Heart left ventricle (tissue), 16 donors: ENCODE data around the gene PSMC5. TPM values are rescaled to one million over a fixed set of nuclear protein-coding genes. Genes with fewer than 3 reads are reported as not detected.
"Not testable (repeated sequence)": the region's sequence is repeated elsewhere in the genome, so short reads cannot be mapped to it uniquely, and the experiment has no call there.

ENCODE experiments used
- ATAC-seq, 4 donors: fragments of 200-7000 bp; cut with Tn5 transposase; one replicate each; pipeline ENCODE4 v1.9.1; 2020 to 2022; ENCODE audit warnings: moderate library complexity in 4 of 4, mild to moderate bottlenecking in 3 of 4, moderate number of reproducible peaks in 1 of 4
- DNase-seq, 5 donors: peaks; one replicate each; pipeline ENCODE4 v3.0.0-alpha.2; 2020
- H3K27ac ChIP-seq, 12 donors: fragments of 200-600 bp; sonication (generic) in 4 of 12; one replicate each; pipeline versions ENCODE4 v1.5.0 to v1.8.0; 2016 to 2022; ENCODE audit warnings: mild to moderate bottlenecking in 2 of 12
- H3K27me3 ChIP-seq, 9 donors: fragments of 200-600 bp; sonication (generic) in 2 of 9; one replicate each; pipeline versions ENCODE4 v1.5.1 to v1.8.0; 2016 to 2022; ENCODE audit warnings: mild to moderate bottlenecking in 3 of 9
- H3K36me3 ChIP-seq, 9 donors: fragments of 200-600 bp; sonication (generic) in 2 of 9; one replicate each; pipeline versions ENCODE4 v1.5.0 to v1.8.0; 2018 to 2022; ENCODE audit warnings: mild to moderate bottlenecking in 2 of 9
- H3K4me1 ChIP-seq, 12 donors: fragments of 200-600 bp; sonication (generic) in 4 of 12; one replicate each; pipeline versions ENCODE4 v1.5.0 to v1.8.0; 2016 to 2022; ENCODE audit warnings: mild to moderate bottlenecking in 3 of 12
- H3K4me3 ChIP-seq, 12 donors: fragments of 200-600 bp; sonication (generic) in 4 of 12; one replicate each; pipeline versions ENCODE4 v1.5.0 to v1.8.0; 2017 to 2022; ENCODE audit warnings: mild to moderate bottlenecking in 9 of 12, moderate library complexity in 4 of 12
- H3K9me3 ChIP-seq, 12 donors: fragments of 200-600 bp; sonication (generic) in 4 of 12; one replicate each; pipeline versions ENCODE4 v1.5.0 to v1.8.0; 2016 to 2022; ENCODE audit warnings: mild to moderate bottlenecking in 1 of 12
- CTCF ChIP-seq, 12 donors: fragments of 200-600 bp; sonication (generic) in 4 of 12; IDR thresholded peaks; one replicate each; pipeline versions ENCODE4 v1.5.0 to v1.8.0; 2018 to 2022; ENCODE audit warnings: antibody characterized with exemption in 12 of 12, mild to moderate bottlenecking in 5 of 12
- POLR2A ChIP-seq, 2 donors: fragments of 450-650 bp; IDR thresholded peaks; one replicate each; pipeline ENCODE4 v1.6.1; 2017; ENCODE audit warnings: antibody characterized with exemption in 2 of 2, mild to moderate bottlenecking in 2 of 2, moderate library complexity in 2 of 2
- WGBS, 4 donors: extraction: QIAGEN DNeasy Blood & Tissue Kit in 2 of 4; methylation state at CpG; one replicate each; pipeline versions ENCODE4 v1.1.5 to v1.1.7; 2013 to 2018; 5-methylcytosine and 5-hydroxymethylcytosine counted together
- intact Hi-C, 10 donors: fragments of 100-400 bp; cut with DNase I; formaldehyde crosslinking; loops; one replicate each; pipeline versions ENCODE4 v1.11.1 to v1.14.2; 2022
- polyA plus RNA-seq, 2 donors: library from polyadenylated mRNA; stranded (reverse); fragments of 200-250 nt; gene quantifications; one replicate each; pipeline ENCODE4 v1.2.3, GENCODE V29; 2013
- total RNA-seq, 9 donors: library from RNA; depleted of rRNA in 2 of 9; stranded (reverse); fragments of >200 nt in 2 of 9; fragmentation: NEBNext Ultra II Directional in 3 of 9; extraction: Animal tissue kit (Norgen Biotek cat#: 25700) in 3 of 9; gene quantifications; one replicate each; pipeline versions ENCODE4 v1.1.0 to v1.2.4, GENCODE V29; 2016 to 2023
- donor health status: ischemic (EF 13 %, LVEDD 7.1; RV severe dilation, severe dysfunction).
- donor health status: healthy with polysubstance abuse.
- donor health status: DM: no; HTN: yes; CAD: no.
- donor health status: DM: no; HTN: no; CAD: no.
- donor health status: ischemic (EF 25% LVEDD 6.9; RV normal size, moderate dysfunction).
- donor health status: ischemic (EF 25% LVEDD 5.7; RV mildly dilated, moderate dysfunction).
- donor health status: healthy.
- donor health status: DM: yes; HTN: yes; CAD: no.
- donor health status: ischemic (EF 35%, LVEDD 5.7; RV mildly dilated, moderate dysfunction).
- donor health status: nonischemic (EF 11% LVEDD 7.7; RV severe dilation, severe dysfunction).
- donor health status: DM: yes; HTN: yes; CAD: no.
- donor health status: PGD.
- donor health status: ischemic (EF 29% LVEDD 5.4; RV normal size, mild dysfunction).
- donor health status: nonischemic (EF 23%, LVEDD 6.1; RV moderate dilation, normal function).

PSMC5 gene
- total and polyA plus RNA-seq, 11 donors: 64.7 to 189 (median 127) TPM

GRCh38 chr17:63874061-63874626, 46.9 kb downstream of the PSMC5 start:
- H3K27ac ChIP-seq, ATAC-seq, H3K9me3 ChIP-seq, H3K36me3 ChIP-seq, DNase-seq, H3K4me1 ChIP-seq, H3K4me3 ChIP-seq, H3K27me3 ChIP-seq, intact Hi-C loops: not testable (repeated sequence)
- 67 to 80% (median 71%) methylated on average over 5 to 6 of the region's 8 CpGs for WGBS, 4 donors

- H3K9me3 ChIP-seq, ATAC-seq, H3K27me3 ChIP-seq, H3K27ac ChIP-seq, H3K4me3 ChIP-seq, DNase-seq, intact Hi-C loops, H3K36me3 ChIP-seq, H3K4me1 ChIP-seq: not testable (repeated sequence)
- 73 to 88% (median 80%) methylated on average over 5 to 6 of the region's 6 CpGs for WGBS, 4 donors
These were observed 47.5 kb downstream of the PSMC5 start for GRCh38 chr17:63874693-63875092.

GRCh38 chr17:63878413-63878812, 51.2 kb downstream of the PSMC5 start:
- H3K36me3 ChIP-seq, ATAC-seq, H3K4me3 ChIP-seq, H3K27ac ChIP-seq, H3K9me3 ChIP-seq, H3K27me3 ChIP-seq, H3K4me1 ChIP-seq, intact Hi-C loops, DNase-seq: not testable (repeated sequence)
- WGBS, 4 donors: 88 to 91% (median 90%) methylated on average over 9 of the region's 9 CpGs

GRCh38 chr17:63880706-63881105, 53.5 kb downstream of the PSMC5 start:
- TF ChIP-seq POLR2A (IDR thresholded peaks at IDR 0.05) (no peak), CTCF (IDR thresholded peaks at IDR 0.05) (no peak)
- Histone ChIP-seq H3K27me3 (no peaks in the 10 kb centered on the region), H3K4me1 (no peaks in the 10 kb centered on the region), H3K4me3 (no peak overlapping the region), H3K36me3 (no peaks in the 10 kb centered on the region), H3K27ac (no peak overlapping the region), H3K9me3 (no peaks in the 10 kb centered on the region)
- ATAC-seq (no peak), DNase-seq (no peak)
- WGBS, 4 donors: 73 to 81% (median 78%) methylated on average over 8 to 12 of the region's 12 CpGs
- intact Hi-C loops: no loop called here

- H3K27me3 ChIP-seq, H3K36me3 ChIP-seq, H3K9me3 ChIP-seq, H3K27ac ChIP-seq, intact Hi-C loops, H3K4me1 ChIP-seq, H3K4me3 ChIP-seq: not testable (repeated sequence)
- 44 to 51% (median 49%) methylated on average over 9 to 11 of the region's 11 CpGs for WGBS, 4 donors
- peak in 3 of 5 donors; percentile 26 to 52 (median 39) for DNase-seq
- peak; percentile 37 to 76 (median 58) for ATAC-seq
- TF ChIP-seq CTCF (IDR thresholded peaks at IDR 0.05): peak in 5 of 12 donors; percentile 10 to 26 (median 22)
These were observed 54.1 kb downstream of the PSMC5 start for GRCh38 chr17:63881337-63881736.

Other genes starting within 250 kb of the PSMC5 start
- gene TACO1, start 226.5 kb upstream of the PSMC5 start, total RNA-seq: 10 to 100 TPM; 23.0 to 48.0 (median 40.6) TPM
- gene TACO1, start 226.5 kb upstream of the PSMC5 start, polyA plus RNA-seq: 10 to 100 TPM; 52.7 to 54.9 TPM
- 100 to 1,000 TPM in 1 of 9 donors, 10 to 100 TPM in 8; 31.0 to 102 (median 58.0) TPM for gene MAP3K3, start 205.0 kb upstream of the PSMC5 start, total RNA-seq
- 10 to 100 TPM; 20.5 to 70.9 TPM for gene MAP3K3, start 205.0 kb upstream of the PSMC5 start, polyA plus RNA-seq
- gene LIMD2, start 127.3 kb upstream of the PSMC5 start, total RNA-seq: 10 to 100 TPM in 2 of 9 donors, 1 to 10 TPM in 7; 1.9 to 48.0 (median 3.4) TPM
- gene LIMD2, start 127.3 kb upstream of the PSMC5 start, polyA plus RNA-seq: 1 to 10 TPM; 4.0 to 5.4 TPM
- 10 to 100 TPM; 10.2 to 26.1 (median 15.3) TPM for gene STRADA, start 85.6 kb upstream of the PSMC5 start, total RNA-seq
- 10 to 100 TPM; 15.9 to 18.3 TPM for gene STRADA, start 85.6 kb upstream of the PSMC5 start, polyA plus RNA-seq
- 100 to 1,000 TPM in 2 of 9 donors, 10 to 100 TPM in 7; 54.4 to 115 (median 84.3) TPM for gene CCDC47, start 53.8 kb upstream of the PSMC5 start, total RNA-seq
- 100 to 1,000 TPM in 1 of 2 donors, 10 to 100 TPM in 1; 38.4 to 139 TPM for gene CCDC47, start 53.8 kb upstream of the PSMC5 start, polyA plus RNA-seq
- gene DDX42, start 53.3 kb upstream of the PSMC5 start, total RNA-seq: 10 to 100 TPM; 30.1 to 75.0 (median 61.0) TPM
- 10 to 100 TPM; 34.4 to 44.8 TPM for gene DDX42, start 53.3 kb upstream of the PSMC5 start, polyA plus RNA-seq
- gene FTSJ3, start 232 bp downstream of the PSMC5 start, total RNA-seq: 10 to 100 TPM; 22.1 to 46.5 (median 25.7) TPM
- 10 to 100 TPM; 12.5 to 44.6 TPM for gene FTSJ3, start 232 bp downstream of the PSMC5 start, polyA plus RNA-seq
- gene SMARCD2, start 15.3 kb downstream of the PSMC5 start, total RNA-seq: 10 to 100 TPM; 11.3 to 40.9 (median 24.1) TPM
- gene SMARCD2, start 15.3 kb downstream of the PSMC5 start, polyA plus RNA-seq: 10 to 100 TPM; 16.5 to 26.9 TPM
- gene CSH2, start 46.2 kb downstream of the PSMC5 start, total RNA-seq: not detected
- gene CSH2, start 46.2 kb downstream of the PSMC5 start, polyA plus RNA-seq: not detected
- not detected for gene GH2, start 54.5 kb downstream of the PSMC5 start, total RNA-seq
- not detected for gene GH2, start 54.5 kb downstream of the PSMC5 start, polyA plus RNA-seq
- not detected for gene CSH1, start 69.1 kb downstream of the PSMC5 start, total RNA-seq
- gene CSH1, start 69.1 kb downstream of the PSMC5 start, polyA plus RNA-seq: not detected
- gene CSHL1, start 83.8 kb downstream of the PSMC5 start, total RNA-seq: not detected
- not detected for gene CSHL1, start 83.8 kb downstream of the PSMC5 start, polyA plus RNA-seq
- gene GH1, start 91.4 kb downstream of the PSMC5 start, total RNA-seq: not detected
- gene GH1, start 91.4 kb downstream of the PSMC5 start, polyA plus RNA-seq: not detected
- gene CD79B, start 104.9 kb downstream of the PSMC5 start, total RNA-seq: 10 to 100 TPM in 2 of 9 donors, 1 to 10 TPM in 7; 2.2 to 16.2 (median 4.3) TPM
- gene CD79B, start 104.9 kb downstream of the PSMC5 start, polyA plus RNA-seq: 1 to 10 TPM; 5.1 to 6.3 TPM
- gene SCN4A, start 145.5 kb downstream of the PSMC5 start, total RNA-seq: 1 to 10 TPM in 4 of 9 donors, under 1 TPM in 5; 0.37 to 2.1 (median 0.67) TPM
- gene SCN4A, start 145.5 kb downstream of the PSMC5 start, polyA plus RNA-seq: 1 to 10 TPM in 1 of 2 donors, under 1 TPM in 1; 0.33 to 1.8 TPM
- 1 to 10 TPM in 1 of 9 donors, under 1 TPM in 5, not detected in 3; 0.15 to 1.8 (median 0.34) TPM for gene PRR29, start 170.9 kb downstream of the PSMC5 start, total RNA-seq
- gene PRR29, start 170.9 kb downstream of the PSMC5 start, polyA plus RNA-seq: under 1 TPM; 0.15 to 0.19 TPM
- gene ICAM2, start 193.2 kb downstream of the PSMC5 start, total RNA-seq: 100 to 1,000 TPM in 2 of 9 donors, 10 to 100 TPM in 7; 24.4 to 262 (median 33.0) TPM
- gene ICAM2, start 193.2 kb downstream of the PSMC5 start, polyA plus RNA-seq: 10 to 100 TPM; 61.0 to 64.1 TPM